ENCODE results near the gene STK32C.
"Not testable (repeated sequence)": the region's sequence is repeated elsewhere in the genome, so short reads cannot be mapped to it uniquely, and the experiment has no call there.

Gene STK32C

DNA sequence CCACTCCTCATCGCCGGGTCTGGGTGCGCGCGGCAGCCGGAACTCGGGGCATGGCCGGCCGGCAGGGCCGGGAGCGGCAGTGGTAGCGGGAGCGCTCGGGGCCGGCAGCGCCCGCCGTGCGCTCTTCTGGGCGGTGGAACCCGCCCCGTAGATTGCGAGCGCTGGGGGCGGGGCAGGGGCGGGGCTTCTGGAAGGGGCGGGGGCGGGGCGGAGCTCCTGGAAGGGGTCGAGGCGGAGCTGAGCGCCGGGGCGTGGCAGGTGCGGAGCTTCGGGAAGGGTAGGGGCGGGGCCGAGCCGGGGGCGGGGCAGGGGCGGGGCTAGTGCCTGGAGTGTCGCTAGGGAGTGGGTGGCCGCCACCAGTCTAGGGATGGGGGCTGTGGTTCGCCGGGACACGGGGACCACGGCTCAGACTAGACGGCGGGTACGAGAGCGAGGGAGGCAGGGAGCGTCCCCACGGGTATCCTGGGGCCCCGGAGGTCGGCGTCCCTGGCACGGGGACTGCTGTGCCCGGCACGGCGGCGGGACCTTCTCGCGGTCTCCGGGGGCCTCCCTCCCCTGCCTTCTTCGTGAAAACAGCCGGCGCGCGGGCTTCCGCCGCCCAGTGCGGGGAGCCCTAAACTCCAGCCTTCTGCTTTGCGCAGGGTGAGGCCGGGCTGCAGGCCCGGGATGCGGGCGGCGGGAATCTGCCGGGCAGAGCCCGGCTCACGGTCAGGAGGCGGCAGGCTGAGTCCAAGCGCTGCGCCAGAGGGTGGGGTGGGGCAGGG, at the start of gene STK32C:
Gene STK32C, minus strand, starts transcription at position 128 of the 764 bp plus-strand sequence. Its CDS starts 117 bp downstream, at position 11.
- Mint-ChIP-seq H3K27me3 (peaks cover 16 to 24% of the 10 kb centered on the region in 2 donors), H3K9me3 (no peaks in the 10 kb centered on the region), H3K27ac (peak within 1 kb of the TSS; percentile 89), H3K4me3 (peak within 1 kb of the TSS; percentile 86 to 91), H3K4me1 (peaks cover 3 to 13% of the 10 kb centered on the region in 2 donors), H3K36me3 (peaks cover 1 to 10% of the 10 kb centered on the region in 2 donors)
- peak; percentile 87 to 89 for ATAC-seq (replicated peaks)
- DNase-seq = peak; percentile 75

DNA sequence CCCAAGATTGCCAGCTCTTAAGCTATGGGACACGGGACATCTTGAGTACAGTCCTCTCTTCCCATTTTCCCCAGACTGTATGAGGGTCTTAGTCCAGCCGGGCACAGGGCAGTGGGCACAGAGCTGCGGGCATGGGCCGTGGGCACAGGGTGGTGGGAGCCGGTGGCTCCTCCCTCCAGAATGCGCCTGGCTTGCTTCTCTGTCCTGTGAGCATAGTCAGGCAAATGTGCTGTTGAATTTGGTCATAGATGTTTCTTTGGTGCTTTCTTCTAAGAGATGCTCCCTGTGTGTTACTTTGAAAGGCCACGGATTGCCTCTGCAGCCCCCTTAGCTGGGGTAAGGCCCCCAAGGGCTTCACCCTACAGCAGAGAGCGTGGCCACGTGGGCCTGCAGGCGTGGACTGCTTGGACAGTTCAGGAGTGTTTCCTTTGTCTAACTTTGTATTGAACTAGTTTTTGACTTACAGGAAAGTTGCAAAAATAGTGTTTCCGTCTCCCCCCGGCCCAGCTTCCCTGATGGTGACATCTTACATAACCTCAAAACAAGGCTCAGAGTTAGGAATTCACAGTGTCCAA, 49.0 kb upstream of the STK32C start:
- Mint-ChIP-seq H3K27ac (no peak overlapping the region), H3K4me1 (peaks cover 7 to 9% of the 10 kb centered on the region in 2 donors), H3K4me3 (no peak overlapping the region), H3K9me3 (peaks cover 0 to 2% of the 10 kb centered on the region in 2 donors), H3K27me3 (no peaks in the 10 kb centered on the region), H3K36me3 (peaks cover 8 to 16% of the 10 kb centered on the region in 2 donors)
- DNase-seq (no peak), ATAC-seq (replicated peaks) (no peak)

DNA sequence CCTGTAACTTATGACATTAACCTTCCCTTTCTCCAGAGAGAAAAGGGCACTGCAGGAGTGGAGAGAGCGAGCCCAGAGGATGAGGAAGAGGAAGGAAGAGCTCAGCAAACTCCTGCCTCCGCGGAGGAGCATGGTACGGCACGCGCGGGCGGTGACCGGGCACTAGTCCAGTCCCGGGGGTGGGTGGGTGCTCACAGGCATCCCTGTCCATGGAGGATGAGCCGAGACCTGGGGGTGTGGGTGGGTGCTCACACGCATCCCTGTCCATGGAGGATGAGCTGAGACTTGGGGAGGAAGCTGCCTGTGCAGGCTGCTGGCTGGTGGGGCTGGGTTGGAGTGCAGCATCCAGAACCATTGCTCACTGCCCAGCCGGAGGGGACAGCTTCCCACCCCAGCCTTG, 48.0 kb upstream of the STK32C start:
- Mint-ChIP-seq H3K9me3 (peaks cover 0 to 2% of the 10 kb centered on the region in 2 donors), H3K27ac (no peak overlapping the region), H3K36me3 (peaks cover 11 to 18% of the 10 kb centered on the region in 2 donors), H3K4me3 (no peak overlapping the region), H3K27me3 (no peaks in the 10 kb centered on the region), H3K4me1 (peaks cover 7 to 9% of the 10 kb centered on the region in 2 donors)
- ATAC-seq (replicated peaks) (no peak), DNase-seq (no peak)

DNA sequence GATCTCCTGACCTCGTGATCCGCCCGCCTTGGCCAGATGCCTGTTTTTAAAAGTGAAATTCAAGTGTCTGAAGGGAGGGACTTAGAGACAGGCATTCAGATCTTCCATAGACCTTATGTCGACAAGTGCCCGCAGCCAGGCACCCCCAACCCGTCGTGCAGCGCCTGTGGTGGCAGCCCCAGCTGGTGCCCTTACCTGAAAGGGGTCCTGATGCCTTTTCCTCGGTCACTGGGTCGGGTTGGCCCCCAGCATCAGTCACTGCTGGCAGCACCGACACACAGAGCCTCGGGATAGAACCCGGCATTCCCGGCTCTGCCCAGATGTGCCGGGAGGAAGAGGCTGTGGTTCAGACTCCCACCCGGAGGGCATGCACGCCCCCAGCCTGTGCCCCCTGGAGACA, 47.5 kb upstream of the STK32C start:
- peaks cover 13 to 18% of the 10 kb centered on the region in 2 donors for H3K36me3 Mint-ChIP-seq
- H3K4me3 Mint-ChIP-seq = no peak overlapping the region
- ATAC-seq (replicated peaks) (no peak), DNase-seq (no peak)
- H3K4me1 Mint-ChIP-seq = peaks cover 5 to 9% of the 10 kb centered on the region in 2 donors
- H3K9me3 Mint-ChIP-seq = peaks cover 0 to 2% of the 10 kb centered on the region in 2 donors
- H3K27ac Mint-ChIP-seq = peak overlapping the region; percentile 9
- H3K27me3 Mint-ChIP-seq = no peaks in the 10 kb centered on the region

DNA sequence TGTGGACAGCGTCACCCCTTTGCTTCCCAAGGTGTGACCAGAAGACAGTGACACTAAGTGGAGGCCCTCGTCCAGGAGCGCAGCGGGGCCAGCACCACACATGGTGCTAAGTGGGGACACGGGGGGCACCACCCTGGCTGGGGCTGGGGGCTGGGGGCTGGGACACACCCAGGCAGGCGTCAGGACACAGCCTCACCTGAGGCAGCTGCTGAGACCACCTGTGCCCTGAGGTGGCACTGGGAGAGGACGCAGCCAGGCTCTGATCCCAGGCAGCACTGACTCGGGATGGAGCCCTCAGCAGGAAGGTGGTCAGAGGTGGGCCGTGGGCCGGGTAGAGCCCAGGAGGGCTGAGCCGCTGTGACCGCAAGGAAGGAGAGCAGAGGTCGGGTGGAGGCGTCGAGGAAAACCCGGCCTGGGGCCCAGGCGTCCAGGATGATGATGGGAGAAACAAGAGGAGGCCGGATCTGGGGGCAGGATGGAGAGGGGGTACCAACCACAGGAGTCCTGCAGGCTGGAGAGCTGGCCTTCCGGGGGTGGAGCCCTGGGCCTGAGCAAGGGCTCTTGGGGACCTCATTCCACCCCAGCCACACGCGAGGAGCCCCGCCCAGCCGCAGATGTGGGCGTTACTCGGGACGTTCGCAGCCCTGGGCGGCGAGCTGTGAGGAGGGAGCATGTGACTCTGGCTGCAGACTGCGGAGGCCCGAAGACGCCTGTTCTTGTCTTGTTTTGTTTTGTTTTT, 46.8 kb upstream of the STK32C start:
- Mint-ChIP-seq H3K27ac (no peak overlapping the region), H3K4me1 (peaks cover 5 to 9% of the 10 kb centered on the region in 2 donors), H3K9me3 (peaks cover 0 to 2% of the 10 kb centered on the region in 2 donors), H3K36me3 (peaks cover 15 to 19% of the 10 kb centered on the region in 2 donors), H3K4me3 (no peak overlapping the region), H3K27me3 (no peaks in the 10 kb centered on the region)
- DNase-seq (no peak), ATAC-seq (replicated peaks) (no peak)

DNA sequence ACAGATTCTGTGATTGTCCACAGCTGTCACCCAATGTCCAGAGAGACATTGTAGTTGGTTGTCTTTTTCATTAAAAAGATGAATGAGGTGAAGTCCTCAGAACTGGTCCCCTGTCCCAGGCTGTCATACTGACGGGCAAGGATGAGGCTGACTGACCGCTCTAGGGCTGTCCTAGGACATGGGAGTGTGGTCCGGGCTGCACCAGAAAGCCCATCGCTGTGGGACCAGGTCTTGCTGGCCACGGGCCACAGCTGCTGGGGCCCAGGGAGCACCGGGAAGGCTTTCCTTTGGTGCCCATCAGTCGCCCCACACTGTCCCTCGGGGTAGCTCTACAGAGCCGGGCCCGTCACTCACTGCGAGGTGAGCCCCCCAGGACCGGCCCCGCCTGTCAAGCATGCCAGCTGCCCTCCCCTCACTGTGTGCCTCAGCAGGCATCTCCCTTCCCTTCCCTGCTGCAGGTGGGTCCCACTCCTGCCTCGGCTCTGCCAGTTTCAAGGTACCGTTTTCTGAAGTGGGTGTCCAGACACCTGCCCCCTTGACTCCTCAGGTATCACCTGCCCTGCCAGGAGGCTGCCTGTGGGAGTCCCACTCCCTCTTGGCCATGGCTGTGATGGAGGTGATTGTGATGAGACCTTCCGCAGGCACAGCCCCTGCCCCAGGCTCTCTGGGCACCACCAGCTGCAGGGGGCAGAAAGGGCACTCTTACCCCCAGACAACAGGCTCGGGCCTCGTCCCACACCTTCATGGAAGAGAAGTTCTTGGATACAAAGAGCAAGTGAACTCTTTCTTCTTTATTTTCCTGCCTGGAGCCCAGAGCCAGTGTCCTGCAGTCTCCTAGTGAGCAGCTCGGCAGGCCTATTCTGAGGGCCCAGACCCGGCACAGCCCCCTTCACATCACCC, 46.0 kb upstream of the STK32C start:
- H3K36me3 Mint-ChIP-seq = peaks cover 15 to 24% of the 10 kb centered on the region in 2 donors
- peaks cover 5 to 9% of the 10 kb centered on the region in 2 donors for H3K4me1 Mint-ChIP-seq
- no peak overlapping the region for H3K4me3 Mint-ChIP-seq
- H3K9me3 Mint-ChIP-seq = peaks cover 0 to 2% of the 10 kb centered on the region in 2 donors
- H3K27ac Mint-ChIP-seq = peak overlapping the region; percentile 34
- DNase-seq = no peak
- H3K27me3 Mint-ChIP-seq = no peaks in the 10 kb centered on the region
- ATAC-seq (replicated peaks) = no peak

DNA sequence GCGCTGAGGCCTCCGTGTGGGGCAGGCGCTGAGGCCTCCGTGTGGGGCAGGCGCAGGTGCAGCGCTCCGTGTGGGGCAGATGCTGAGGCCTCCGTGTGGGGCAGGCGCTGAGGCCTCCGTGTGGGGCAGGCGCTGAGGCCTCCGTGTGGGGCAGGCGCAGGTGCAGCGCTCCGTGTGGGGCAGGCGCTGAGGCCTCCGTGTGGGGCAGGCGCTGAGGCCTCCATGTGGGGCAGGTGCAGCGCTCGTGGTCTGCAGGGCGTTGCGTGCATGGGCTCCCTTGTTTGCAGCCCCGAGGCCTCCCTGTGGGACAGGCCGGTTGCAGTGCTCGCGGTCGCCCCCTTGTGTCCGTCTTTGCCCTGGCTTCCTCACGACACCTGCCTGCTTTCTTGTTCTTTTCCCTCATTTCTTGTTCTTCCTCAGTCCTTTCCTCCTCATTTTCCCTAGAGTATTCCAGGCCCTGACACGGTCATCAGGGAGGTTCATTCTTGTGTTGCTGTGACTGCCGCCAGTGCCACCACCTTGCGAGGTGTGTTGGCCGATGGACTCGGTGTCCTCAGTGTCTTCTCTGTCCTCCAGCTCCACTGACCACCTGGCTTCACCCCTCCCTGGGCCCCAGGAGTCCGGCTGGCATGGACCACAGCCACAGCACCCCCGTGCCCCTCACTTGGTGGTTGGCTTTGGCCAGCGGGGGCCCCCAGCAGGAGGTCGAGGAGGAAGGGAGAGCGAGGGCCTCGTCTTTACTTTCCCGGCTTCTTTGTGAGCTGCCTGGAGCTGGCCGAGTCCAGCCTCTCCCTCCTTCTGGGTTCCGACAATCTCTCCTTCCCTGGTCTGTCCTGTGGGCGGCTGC, 44.9 kb upstream of the STK32C start:
- not testable (repeated sequence) for H3K27ac Mint-ChIP-seq, H3K27me3 Mint-ChIP-seq, H3K4me1 Mint-ChIP-seq, H3K9me3 Mint-ChIP-seq, H3K4me3 Mint-ChIP-seq
- DNase-seq = peak; percentile 47
- ATAC-seq (replicated peaks) = peak; percentile 72 to 83
- H3K36me3 Mint-ChIP-seq = peaks cover 15 to 27% of the 10 kb centered on the region in 2 donors

DNA sequence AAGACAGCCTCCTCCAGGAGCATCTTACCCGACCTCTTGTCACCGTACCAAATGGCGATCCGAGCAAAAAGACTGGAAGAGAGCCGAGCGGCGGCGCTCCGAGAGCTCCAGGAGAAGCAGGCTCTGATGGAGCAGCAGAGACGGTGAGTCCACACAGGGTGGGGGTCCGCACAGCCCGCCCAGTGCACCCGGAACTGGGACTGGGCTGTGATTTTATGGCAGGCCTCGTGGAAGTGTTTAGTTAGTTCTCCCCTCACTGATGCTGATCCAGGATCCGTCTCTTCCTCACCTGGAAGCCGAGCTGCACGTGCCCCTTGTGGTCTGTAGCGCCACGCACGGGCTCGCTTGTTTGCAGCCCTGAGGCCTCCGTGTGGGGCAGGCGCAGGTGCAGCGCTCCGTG, 43.9 kb upstream of the STK32C start:
- ATAC-seq (replicated peaks) (no peak), DNase-seq (no peak)
- no peak overlapping the region for H3K4me3 Mint-ChIP-seq
- H3K4me1 Mint-ChIP-seq = peaks cover 11 to 19% of the 10 kb centered on the region in 2 donors
- peaks cover 22 to 35% of the 10 kb centered on the region in 2 donors for H3K36me3 Mint-ChIP-seq
- no peaks in the 10 kb centered on the region for H3K9me3 Mint-ChIP-seq
- H3K27me3 Mint-ChIP-seq = no peaks in the 10 kb centered on the region
- no peak overlapping the region for H3K27ac Mint-ChIP-seq

DNA sequence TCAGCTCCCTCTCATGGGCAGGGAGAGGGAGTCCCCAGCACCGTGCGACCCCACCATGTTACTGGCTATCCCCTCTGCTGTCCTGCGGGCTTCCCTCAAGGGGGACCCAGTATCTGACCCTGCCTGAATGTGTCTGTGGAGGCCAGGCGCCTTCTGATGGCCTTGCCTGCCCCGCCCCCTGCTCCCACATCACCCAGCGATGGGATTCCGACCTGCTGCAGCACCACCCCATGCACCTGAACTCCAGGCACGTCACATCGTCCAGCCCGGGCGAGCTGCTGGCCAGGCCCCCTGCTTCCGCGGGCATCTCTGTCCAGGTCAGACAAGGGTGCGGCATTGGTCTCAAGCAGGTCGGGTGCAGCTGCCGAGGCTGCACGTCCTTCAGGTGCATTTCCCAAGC, 43.2 kb upstream of the STK32C start:
- no peaks in the 10 kb centered on the region for H3K9me3 Mint-ChIP-seq
- H3K27ac Mint-ChIP-seq = no peak overlapping the region
- ATAC-seq (replicated peaks) (no peak), DNase-seq (no peak)
- H3K36me3 Mint-ChIP-seq = peaks cover 23 to 36% of the 10 kb centered on the region in 2 donors
- peaks cover 11 to 20% of the 10 kb centered on the region in 2 donors for H3K4me1 Mint-ChIP-seq
- no peaks in the 10 kb centered on the region for H3K27me3 Mint-ChIP-seq
- no peak overlapping the region for H3K4me3 Mint-ChIP-seq

DNA sequence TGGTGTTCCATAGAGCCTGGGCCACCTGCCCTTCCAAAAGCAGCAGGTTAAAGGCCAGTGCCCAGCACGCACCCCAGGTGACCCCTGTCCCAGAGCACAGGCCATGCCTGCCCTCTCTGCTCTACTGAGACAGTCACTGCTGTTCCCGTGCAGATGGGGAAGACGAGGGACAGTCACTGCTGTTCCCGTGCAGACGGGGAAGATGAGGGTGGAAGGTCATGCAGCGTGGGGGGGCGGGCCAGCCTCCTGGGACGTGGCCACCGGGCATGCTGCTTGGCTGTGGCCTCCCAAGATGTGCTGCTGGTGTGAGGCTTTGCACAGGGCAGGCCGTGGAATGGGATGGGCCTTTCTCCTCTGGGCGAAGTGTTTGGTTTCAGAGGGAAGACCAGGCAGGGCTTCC, 42.6 kb upstream of the STK32C start:
- Mint-ChIP-seq H3K27ac (no peak overlapping the region), H3K4me3 (no peak overlapping the region), H3K36me3 (peaks cover 28 to 37% of the 10 kb centered on the region in 2 donors), H3K4me1 (peaks cover 14 to 24% of the 10 kb centered on the region in 2 donors), H3K9me3 (no peaks in the 10 kb centered on the region), H3K27me3 (no peaks in the 10 kb centered on the region)
- ATAC-seq (replicated peaks) (no peak), DNase-seq (no peak)

DNA sequence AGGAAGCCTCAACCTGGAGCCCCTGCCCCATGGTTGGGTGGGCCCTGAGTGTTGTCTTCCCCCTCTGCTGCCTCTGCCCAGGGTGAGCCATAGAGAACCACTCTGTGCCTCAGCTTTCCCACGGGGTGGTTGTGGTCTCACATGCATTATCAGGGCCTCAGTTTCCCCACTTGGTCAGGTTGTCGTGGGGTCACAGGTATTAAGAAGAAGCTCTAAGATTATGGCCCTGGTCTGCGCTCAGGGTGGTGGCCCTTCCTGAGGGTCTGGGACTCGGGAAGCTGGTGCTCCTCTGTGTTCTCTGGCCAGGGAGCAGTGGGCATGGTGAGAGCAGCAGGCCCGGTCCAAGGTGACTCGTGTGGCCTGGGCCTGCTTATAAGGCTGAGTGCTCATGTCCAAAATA, 42.0 kb upstream of the STK32C start:
- no peak overlapping the region for H3K27ac Mint-ChIP-seq
- DNase-seq = no peak
- no peak for ATAC-seq (replicated peaks)
- no peaks in the 10 kb centered on the region for H3K9me3 Mint-ChIP-seq
- no peak overlapping the region for H3K4me3 Mint-ChIP-seq
- no peaks in the 10 kb centered on the region for H3K27me3 Mint-ChIP-seq
- peaks cover 15 to 26% of the 10 kb centered on the region in 2 donors for H3K4me1 Mint-ChIP-seq
- peaks cover 31 to 39% of the 10 kb centered on the region in 2 donors for H3K36me3 Mint-ChIP-seq

DNA sequence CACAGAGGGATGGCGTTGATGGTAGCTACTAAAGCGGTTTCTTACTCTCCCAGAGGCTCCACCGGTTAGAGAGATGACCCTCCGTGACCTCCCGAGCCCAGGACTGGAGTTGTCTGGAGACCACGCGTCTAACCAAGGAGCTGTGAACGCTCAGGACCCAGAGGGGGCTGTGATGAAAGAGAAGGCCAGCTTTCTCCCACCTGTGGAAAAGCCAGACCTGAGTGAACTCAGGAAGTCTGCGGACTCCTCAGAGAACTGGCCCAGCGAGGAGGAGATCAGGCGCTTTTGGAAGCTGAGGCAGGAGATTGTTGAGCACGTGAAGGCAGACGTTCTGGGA, 40.1 kb upstream of the STK32C start:
- no peak overlapping the region for H3K27ac Mint-ChIP-seq
- H3K9me3 Mint-ChIP-seq = no peaks in the 10 kb centered on the region
- H3K4me3 Mint-ChIP-seq = no peak overlapping the region
- no peak for ATAC-seq (replicated peaks)
- DNase-seq = no peak
- no peaks in the 10 kb centered on the region for H3K27me3 Mint-ChIP-seq
- H3K4me1 Mint-ChIP-seq = peaks cover 12 to 21% of the 10 kb centered on the region in 2 donors
- H3K36me3 Mint-ChIP-seq = peaks cover 28 to 42% of the 10 kb centered on the region in 2 donors

Measured in stimulated activated naive B cell treated with anti-CD40 and anti-IgM and Interleukin-4, amounts not matched to agents 10 μg/mL and 1 μg/mL and 100 μg/mL, for 72 hours (primary cell).